Erythroblast (primary cell): ENCODE results near the gene RPS6KA1.

Experiments used
- GATA1 ChIP-seq: IDR thresholded peaks from 2 replicates; pipeline ENCODE4 v1.6.1; 2011; ENCODE audit warnings: low read depth, mild to moderate bottlenecking, control low read depth, low read length, moderate library complexity
- POLR2A ChIP-seq: IDR thresholded peaks from 2 replicates; pipeline ENCODE4 v1.6.1; 2011; ENCODE audit warnings: mild to moderate bottlenecking, low read length

DNA sequence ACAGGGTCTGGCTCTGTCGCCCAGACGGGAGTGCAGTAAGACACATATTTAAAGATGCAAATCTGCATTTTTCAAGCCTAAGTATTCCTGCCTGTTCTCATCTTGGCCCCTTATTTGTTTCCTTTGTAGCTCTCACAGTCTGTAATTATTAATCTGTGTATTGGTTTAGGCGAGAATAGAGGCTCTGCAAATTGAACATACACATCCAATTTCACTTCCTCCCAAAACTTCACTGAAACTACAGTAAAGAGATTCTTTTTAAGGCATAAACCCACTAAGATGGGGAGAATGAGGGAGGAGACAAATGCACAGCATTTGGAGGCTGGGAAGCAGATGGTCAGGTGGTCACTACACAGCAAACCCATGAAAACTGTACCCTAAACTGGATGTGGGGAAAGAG is 36.3 kb upstream of the RPS6KA1 start:
- no peak for TF ChIP-seq POLR2A
- TF ChIP-seq GATA1: no peak
